ENCODE results near the gene SEPSECS.

The SEPSECS gene

DNA sequence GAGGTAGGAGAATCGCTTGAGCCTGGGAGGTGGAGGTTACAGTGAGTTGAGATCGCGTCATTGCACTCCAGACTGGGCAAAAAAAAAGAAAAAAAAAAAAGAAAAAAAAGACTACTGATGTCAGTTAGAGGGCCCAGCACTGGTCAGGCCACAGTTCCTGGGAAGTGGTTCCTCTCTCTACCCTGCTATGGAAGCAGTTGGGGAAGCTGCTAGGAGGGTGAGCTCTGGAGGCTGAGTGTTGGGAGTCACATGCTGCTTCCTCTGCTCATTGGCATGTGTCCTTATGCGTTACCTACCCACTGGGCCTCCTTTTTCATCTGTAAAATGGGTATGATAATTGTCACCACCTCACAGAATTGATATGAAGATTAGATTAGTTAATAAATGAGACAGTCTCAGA, 50.7 kb downstream of the SEPSECS start:
- H3K27me3 ChIP-seq (ENCODE audit: control insufficient read depth in 1 of 2, insufficient read depth in 2 of 2, low read length in 2 of 2) = no peaks in the 10 kb centered on the region
- no peak overlapping the region for H3K4me3 ChIP-seq (ENCODE audit: low read length in 2 of 2)
- H3K4me1 ChIP-seq (ENCODE audit: control insufficient read depth, insufficient read depth, low read length) = peaks cover 11% of the 10 kb centered on the region
- no peak overlapping the region for H3K9ac ChIP-seq (ENCODE audit: low read length in 2 of 2)
- H3K36me3 ChIP-seq (ENCODE audit: control insufficient read depth in 2 of 2, insufficient read depth in 2 of 2, low read length in 2 of 2) = no peaks in the 10 kb centered on the region
- no peak overlapping the region for H3K27ac ChIP-seq (ENCODE audit: low read length)
- H3K9me3 ChIP-seq (ENCODE audit: control insufficient read depth in 2 of 2, low read length in 2 of 2) = no peaks in the 10 kb centered on the region

GRCh38 chr4:25108556-25108955, 51.7 kb downstream of the SEPSECS start:
- no peaks in the 10 kb centered on the region for H3K27me3 ChIP-seq (ENCODE audit: control insufficient read depth in 1 of 2, insufficient read depth in 2 of 2, low read length in 2 of 2)

GRCh38 chr4:25107827-25108516, 52.3 kb downstream of the SEPSECS start:
- no peaks in the 10 kb centered on the region for H3K9me3 ChIP-seq (ENCODE audit: control insufficient read depth in 2 of 2, low read length in 2 of 2)
- H3K27me3 ChIP-seq (ENCODE audit: control insufficient read depth in 1 of 2, insufficient read depth in 2 of 2, low read length in 2 of 2) = no peaks in the 10 kb centered on the region
- H3K9ac ChIP-seq (ENCODE audit: low read length in 2 of 2) = no peak overlapping the region
- H3K36me3 ChIP-seq (ENCODE audit: control insufficient read depth in 2 of 2, insufficient read depth in 2 of 2, low read length in 2 of 2) = no peaks in the 10 kb centered on the region
- peaks cover 12% of the 10 kb centered on the region for H3K4me1 ChIP-seq (ENCODE audit: control insufficient read depth, insufficient read depth, low read length)
- H3K27ac ChIP-seq (ENCODE audit: low read length) = no peak overlapping the region
- no peak overlapping the region for H3K4me3 ChIP-seq (ENCODE audit: low read length in 2 of 2)

More at GRCh38 chr4:25108556-25108955, 51.7 kb downstream of the SEPSECS start:
- Histone ChIP-seq H3K4me3 (ENCODE audit: low read length in 2 of 2) (no peak overlapping the region), H3K4me1 (ENCODE audit: control insufficient read depth, insufficient read depth, low read length) (peaks cover 9% of the 10 kb centered on the region), H3K36me3 (ENCODE audit: control insufficient read depth in 2 of 2, insufficient read depth in 2 of 2, low read length in 2 of 2) (no peaks in the 10 kb centered on the region), H3K9ac (ENCODE audit: low read length in 2 of 2) (no peak overlapping the region), H3K9me3 (ENCODE audit: control insufficient read depth in 2 of 2, low read length in 2 of 2) (no peaks in the 10 kb centered on the region), H3K27ac (ENCODE audit: low read length) (no peak overlapping the region)

- Histone ChIP-seq H3K27ac (ENCODE audit: low read length) (no peak overlapping the region), H3K4me1 (ENCODE audit: control insufficient read depth, insufficient read depth, low read length) (peaks cover 10% of the 10 kb centered on the region), H3K9ac (ENCODE audit: low read length in 2 of 2) (no peak overlapping the region), H3K9me3 (ENCODE audit: control insufficient read depth in 2 of 2, low read length in 2 of 2) (no peaks in the 10 kb centered on the region), H3K36me3 (ENCODE audit: control insufficient read depth in 2 of 2, insufficient read depth in 2 of 2, low read length in 2 of 2) (no peaks in the 10 kb centered on the region), H3K4me3 (ENCODE audit: low read length in 2 of 2) (no peak overlapping the region), H3K27me3 (ENCODE audit: control insufficient read depth in 1 of 2, insufficient read depth in 2 of 2, low read length in 2 of 2) (no peaks in the 10 kb centered on the region)
Observed at GRCh38 chr4:25106363-25107151, 53.7 kb downstream of the SEPSECS start.

DNA sequence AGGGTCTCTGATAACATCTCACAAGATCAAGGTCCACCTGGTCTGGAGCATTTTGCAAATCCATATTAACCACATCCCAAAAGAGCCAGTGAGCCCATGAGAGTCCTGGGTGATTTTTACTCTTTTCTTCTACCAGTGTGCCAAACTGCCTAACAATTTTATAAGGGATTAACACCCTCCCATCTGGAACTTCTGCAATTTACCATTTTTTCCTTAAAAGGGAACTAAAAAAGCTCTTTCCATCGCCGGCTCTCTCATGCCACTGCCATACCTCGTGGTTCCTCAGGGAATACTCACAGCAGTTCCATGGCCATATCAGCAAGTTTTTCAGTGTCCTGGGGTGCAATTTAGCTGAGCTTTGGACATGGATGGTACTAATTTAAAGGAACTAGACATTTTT, 55.7 kb downstream of the SEPSECS start:
- Histone ChIP-seq H3K27ac (ENCODE audit: low read length) (no peak overlapping the region), H3K27me3 (ENCODE audit: control insufficient read depth in 1 of 2, insufficient read depth in 2 of 2, low read length in 2 of 2) (no peaks in the 10 kb centered on the region), H3K9me3 (ENCODE audit: control insufficient read depth in 2 of 2, low read length in 2 of 2) (no peaks in the 10 kb centered on the region), H3K9ac (ENCODE audit: low read length in 2 of 2) (no peak overlapping the region), H3K4me1 (ENCODE audit: control insufficient read depth, insufficient read depth, low read length) (peaks cover 12% of the 10 kb centered on the region), H3K36me3 (ENCODE audit: control insufficient read depth in 2 of 2, insufficient read depth in 2 of 2, low read length in 2 of 2) (no peaks in the 10 kb centered on the region), H3K4me3 (ENCODE audit: low read length in 2 of 2) (no peak overlapping the region)

GRCh38 chr4:25103418-25103817, 56.8 kb downstream of the SEPSECS start:
- Histone ChIP-seq H3K36me3 (ENCODE audit: control insufficient read depth in 2 of 2, insufficient read depth in 2 of 2, low read length in 2 of 2) (no peaks in the 10 kb centered on the region), H3K27ac (ENCODE audit: low read length) (peak overlapping the region; percentile 46), H3K9ac (ENCODE audit: low read length in 2 of 2) (peak overlapping the region; percentile 23 to 30), H3K4me1 (ENCODE audit: control insufficient read depth, insufficient read depth, low read length) (peaks cover 15% of the 10 kb centered on the region), H3K9me3 (ENCODE audit: control insufficient read depth in 2 of 2, low read length in 2 of 2) (no peaks in the 10 kb centered on the region), H3K4me3 (ENCODE audit: low read length in 2 of 2) (no peak overlapping the region), H3K27me3 (ENCODE audit: control insufficient read depth in 1 of 2, insufficient read depth in 2 of 2, low read length in 2 of 2) (no peaks in the 10 kb centered on the region)

GRCh38 chr4:25101836-25102235, 58.4 kb downstream of the SEPSECS start:
- no peak overlapping the region for H3K9ac ChIP-seq (ENCODE audit: low read length in 2 of 2)
- no peaks in the 10 kb centered on the region for H3K36me3 ChIP-seq (ENCODE audit: control insufficient read depth in 2 of 2, insufficient read depth in 2 of 2, low read length in 2 of 2)
- no peak overlapping the region for H3K27ac ChIP-seq (ENCODE audit: low read length)
- no peaks in the 10 kb centered on the region for H3K27me3 ChIP-seq (ENCODE audit: control insufficient read depth in 1 of 2, insufficient read depth in 2 of 2, low read length in 2 of 2)
- H3K4me1 ChIP-seq (ENCODE audit: control insufficient read depth, insufficient read depth, low read length) = peaks cover 15% of the 10 kb centered on the region
- H3K9me3 ChIP-seq (ENCODE audit: control insufficient read depth in 2 of 2, low read length in 2 of 2) = no peaks in the 10 kb centered on the region
- H3K4me3 ChIP-seq (ENCODE audit: low read length in 2 of 2) = no peak overlapping the region

- Histone ChIP-seq H3K27ac (ENCODE audit: low read length) (no peak overlapping the region), H3K36me3 (ENCODE audit: control insufficient read depth in 2 of 2, insufficient read depth in 2 of 2, low read length in 2 of 2) (no peaks in the 10 kb centered on the region), H3K4me3 (ENCODE audit: low read length in 2 of 2) (no peak overlapping the region), H3K9ac (ENCODE audit: low read length in 2 of 2) (no peak overlapping the region), H3K27me3 (ENCODE audit: control insufficient read depth in 1 of 2, insufficient read depth in 2 of 2, low read length in 2 of 2) (no peaks in the 10 kb centered on the region), H3K9me3 (ENCODE audit: control insufficient read depth in 2 of 2, low read length in 2 of 2) (no peaks in the 10 kb centered on the region), H3K4me1 (ENCODE audit: control insufficient read depth, insufficient read depth, low read length) (peaks cover 15% of the 10 kb centered on the region)
Observed at GRCh38 chr4:25100710-25101109, 59.5 kb downstream of the SEPSECS start.

- no peaks in the 10 kb centered on the region for H3K9me3 ChIP-seq (ENCODE audit: control insufficient read depth in 2 of 2, low read length in 2 of 2)
- H3K9ac ChIP-seq (ENCODE audit: low read length in 2 of 2) = no peak overlapping the region
- peaks cover 15% of the 10 kb centered on the region for H3K4me1 ChIP-seq (ENCODE audit: control insufficient read depth, insufficient read depth, low read length)
- no peak overlapping the region for H3K4me3 ChIP-seq (ENCODE audit: low read length in 2 of 2)
- no peak overlapping the region for H3K27ac ChIP-seq (ENCODE audit: low read length)
- H3K27me3 ChIP-seq (ENCODE audit: control insufficient read depth in 1 of 2, insufficient read depth in 2 of 2, low read length in 2 of 2) = no peaks in the 10 kb centered on the region
- no peaks in the 10 kb centered on the region for H3K36me3 ChIP-seq (ENCODE audit: control insufficient read depth in 2 of 2, insufficient read depth in 2 of 2, low read length in 2 of 2)
Observed at GRCh38 chr4:25100021-25100555, 60.2 kb downstream of the SEPSECS start.

DNA sequence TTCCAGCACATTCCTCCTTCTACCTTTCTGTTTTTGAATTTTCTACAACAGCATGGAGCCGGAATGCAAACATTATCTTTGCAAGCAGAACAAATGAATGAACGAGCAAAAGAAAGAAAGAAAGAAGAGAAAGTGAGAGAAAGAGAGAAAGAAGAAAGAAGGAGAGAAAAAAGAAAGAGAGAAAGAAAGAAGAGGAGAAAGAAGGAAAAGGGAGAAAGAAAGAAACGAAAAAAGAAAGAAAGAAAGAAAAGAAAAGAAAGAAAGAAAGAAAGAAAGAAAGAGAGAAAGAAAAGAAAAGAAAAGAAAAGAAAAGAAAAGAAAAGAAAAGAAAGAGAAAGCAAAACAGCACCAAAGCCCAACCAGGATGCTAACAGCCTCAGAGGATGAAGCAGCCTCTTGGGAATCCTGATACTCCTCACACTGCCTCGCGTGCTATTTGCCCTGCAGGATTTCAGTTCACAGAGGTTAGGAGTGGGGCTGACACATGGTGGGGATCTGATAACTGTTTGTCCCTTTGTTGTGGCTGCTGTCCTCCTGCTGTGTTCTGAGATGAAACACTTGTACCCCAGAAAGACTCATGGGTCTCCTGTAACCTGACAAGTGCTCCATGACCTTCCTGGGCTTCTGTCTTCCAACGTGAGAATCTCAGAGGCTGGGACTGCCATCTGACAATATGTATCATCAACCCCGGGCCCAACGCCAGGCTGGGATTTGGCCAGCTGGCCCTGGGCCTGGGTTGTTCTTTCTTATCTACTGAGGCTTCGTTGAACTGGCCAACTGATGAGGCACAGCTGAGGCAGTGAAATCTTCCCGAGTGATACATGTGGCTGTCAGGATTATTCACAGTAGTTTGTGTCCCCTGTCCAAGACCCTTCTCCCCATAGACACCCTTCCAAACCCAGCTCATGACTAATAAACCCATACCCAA, 61.0 kb downstream of the SEPSECS start:
- Histone ChIP-seq H3K27ac (ENCODE audit: low read length) (no peak overlapping the region), H3K9me3 (ENCODE audit: control insufficient read depth in 2 of 2, low read length in 2 of 2) (no peaks in the 10 kb centered on the region), H3K4me3 (ENCODE audit: low read length in 2 of 2) (no peak overlapping the region), H3K36me3 (ENCODE audit: control insufficient read depth in 2 of 2, insufficient read depth in 2 of 2, low read length in 2 of 2) (no peaks in the 10 kb centered on the region), H3K27me3 (ENCODE audit: control insufficient read depth in 1 of 2, insufficient read depth in 2 of 2, low read length in 2 of 2) (no peaks in the 10 kb centered on the region), H3K9ac (ENCODE audit: low read length in 2 of 2) (no peak overlapping the region), H3K4me1 (ENCODE audit: control insufficient read depth, insufficient read depth, low read length) (peaks cover 15% of the 10 kb centered on the region)

All from stomach smooth muscle (tissue), 2 donors.